RCC 7860 (cell line): Measurements from ENCODE around the gene HOXC9.
A peak's percentile ranks its signal among the peaks of the same experiment; 100 is the strongest.

Experiments
- DNase-seq: peaks from one replicate; pipeline ENCODE4 v3.0.0-alpha.2; 2015; ENCODE audit warnings: low spot score
- FAIRE-seq: peaks from 2 replicates; lab custom pipeline; 2012; peaks lifted over from hg19 to GRCh38; lab: Jason Lieb, UNC

The HOXC9 gene

DNA sequence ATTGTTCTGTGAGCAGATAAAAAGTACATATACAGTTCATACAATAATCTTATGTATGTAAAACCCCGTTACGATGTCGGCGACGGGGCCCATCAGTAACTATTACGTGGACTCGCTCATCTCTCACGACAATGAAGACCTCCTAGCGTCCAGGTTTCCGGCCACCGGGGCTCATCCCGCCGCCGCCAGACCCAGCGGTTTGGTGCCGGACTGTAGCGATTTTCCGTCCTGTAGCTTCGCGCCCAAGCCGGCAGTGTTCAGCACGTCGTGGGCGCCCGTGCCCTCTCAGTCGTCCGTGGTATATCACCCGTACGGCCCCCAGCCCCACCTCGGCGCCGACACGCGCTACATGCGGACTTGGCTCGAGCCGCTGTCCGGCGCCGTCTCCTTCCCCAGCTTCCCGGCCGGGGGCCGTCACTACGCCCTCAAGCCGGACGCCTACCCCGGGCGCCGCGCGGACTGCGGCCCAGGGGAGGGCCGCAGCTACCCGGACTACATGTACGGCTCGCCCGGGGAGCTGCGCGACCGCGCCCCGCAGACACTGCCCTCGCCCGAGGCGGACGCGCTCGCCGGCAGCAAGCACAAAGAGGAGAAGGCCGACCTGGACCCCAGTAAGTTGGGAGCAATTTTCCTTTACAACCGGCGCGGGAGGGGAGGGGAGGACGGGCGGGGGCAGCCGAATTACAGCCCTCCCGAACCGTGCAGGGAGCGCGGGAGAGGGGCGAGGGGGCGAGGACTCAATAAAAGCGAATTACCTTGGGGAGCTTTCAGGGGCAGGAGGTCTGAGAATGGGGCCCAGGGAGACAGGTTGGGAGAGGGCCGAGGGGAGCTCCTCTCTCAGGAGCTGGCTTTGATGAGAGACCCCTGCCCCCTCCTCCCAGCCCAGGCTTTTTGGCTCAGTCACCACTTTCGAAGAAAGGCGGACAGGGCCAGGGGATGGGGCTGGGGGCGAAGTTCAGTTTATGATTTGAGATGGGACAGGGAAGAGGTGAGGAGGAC is at the start of gene HOXC9:
TSS of gene HOXC9 (plus strand) at position 46 of the 999 bp plus-strand sequence. CDS start at position 74, 28 bp downstream.
- no peak for FAIRE-seq

DNA sequence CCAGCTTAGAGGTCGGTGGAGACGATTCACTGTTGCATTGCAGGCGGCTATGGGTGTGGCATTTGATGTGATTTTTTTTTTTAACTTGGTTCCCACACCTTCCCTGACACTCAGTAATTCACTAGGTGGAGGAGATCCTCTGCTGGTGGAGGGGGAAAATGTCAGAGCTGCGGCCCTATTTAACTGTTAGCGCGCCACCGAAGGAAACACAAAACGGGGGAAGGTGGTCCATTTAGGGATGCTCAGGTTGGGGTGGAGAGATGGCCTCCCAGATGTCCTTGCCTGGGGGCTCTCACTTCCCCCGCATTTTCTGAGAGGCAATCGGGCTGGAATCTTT is 49.6 kb upstream of the HOXC9 start:
- DNase-seq, result no peak
- no peak for FAIRE-seq

More for the DNA sequence above, at the start of gene HOXC9:
- DNase-seq, result peak; percentile 14

GRCh38 chr12:53950789-53951576 is 49.0 kb upstream of the HOXC9 start:
- DNase-seq, result no peak
- no peak for FAIRE-seq

DNA sequence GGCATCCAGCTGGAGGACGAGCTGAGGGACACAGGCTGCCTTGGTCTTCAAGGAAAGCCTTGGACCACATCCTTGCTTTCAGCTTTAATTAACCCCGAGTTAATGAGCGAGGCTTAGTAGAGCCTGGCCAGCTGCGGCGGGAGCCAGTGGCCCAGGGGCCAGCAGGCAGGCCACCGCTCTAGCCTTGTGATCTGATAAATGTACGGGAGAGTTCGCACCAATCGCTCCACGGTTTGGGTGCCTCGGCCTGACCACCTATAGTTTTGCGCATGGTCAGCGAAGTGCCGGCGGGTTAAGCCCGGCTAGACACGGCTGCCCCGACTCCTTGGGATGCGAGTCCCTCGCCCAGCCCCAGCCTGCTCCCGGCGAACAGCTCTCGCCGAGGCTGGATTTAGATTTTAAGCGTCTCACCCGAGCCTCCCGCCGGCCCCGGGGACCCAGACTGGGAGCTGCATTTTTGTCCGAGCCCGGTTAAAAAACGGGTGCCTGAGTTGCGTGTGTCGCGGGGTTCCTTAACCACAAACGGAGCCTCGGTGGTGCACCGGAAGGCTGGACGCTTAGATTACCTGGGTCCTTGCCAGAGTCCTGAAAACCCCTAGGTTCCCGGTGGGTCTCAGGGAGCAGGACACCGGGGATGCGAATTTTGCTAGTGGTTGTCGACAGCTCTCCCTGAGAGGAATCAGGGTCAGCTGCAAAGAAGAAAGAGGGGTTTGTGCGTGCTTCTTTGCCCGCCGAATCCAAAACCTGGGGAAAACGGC is 48.2 kb upstream of the HOXC9 start:
- FAIRE-seq, result no peak
- DNase-seq, result no peak

GRCh38 chr12:53952335-53952694 is 47.6 kb upstream of the HOXC9 start:
- FAIRE-seq (no peak), DNase-seq (no peak)

GRCh38 chr12:53952871-53953734 is 46.9 kb upstream of the HOXC9 start:
- DNase-seq, result no peak
- FAIRE-seq, result no peak

DNA sequence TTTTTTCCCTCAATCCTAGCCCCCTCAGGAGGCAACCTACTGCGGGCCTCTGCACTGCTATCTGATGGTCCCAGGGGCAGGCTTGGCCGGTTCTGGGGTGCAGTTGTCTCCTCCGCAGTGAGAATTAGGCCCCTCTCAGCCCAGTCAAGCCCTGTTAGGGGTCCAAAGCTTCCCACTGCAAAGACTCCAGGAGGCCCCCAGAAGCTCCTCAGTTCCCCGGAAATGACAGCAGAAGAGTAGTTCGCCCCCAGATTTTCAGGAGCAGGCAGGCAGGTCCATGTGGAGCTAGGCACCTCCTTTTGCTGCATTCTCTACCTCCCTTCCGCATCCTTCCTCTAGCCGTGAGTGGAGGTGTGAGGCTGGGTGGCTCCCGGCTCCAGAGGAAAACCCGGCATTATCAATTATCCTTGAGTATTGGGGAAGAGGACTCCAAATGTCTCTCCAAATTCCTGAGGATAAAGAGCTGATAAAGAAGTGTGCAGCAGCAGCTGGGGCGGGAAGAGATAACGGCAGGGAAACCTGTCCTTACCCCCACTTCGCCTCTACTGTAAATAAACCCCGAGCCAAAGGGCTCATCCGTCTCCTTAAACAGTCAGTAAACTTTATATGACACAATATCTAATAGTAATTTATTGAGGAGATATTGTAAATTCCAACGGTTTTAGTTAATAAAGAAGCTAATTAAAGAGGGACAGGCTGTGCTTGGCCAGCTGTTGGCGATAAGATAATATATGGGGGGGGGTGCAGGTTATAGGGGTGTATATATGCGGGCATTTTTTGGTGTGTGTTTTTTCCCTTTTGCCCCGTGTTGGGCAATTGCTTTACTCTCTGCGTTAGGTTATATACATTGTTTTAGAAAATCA is 45.9 kb upstream of the HOXC9 start:
- DNase-seq (no peak), FAIRE-seq (no peak)

DNA sequence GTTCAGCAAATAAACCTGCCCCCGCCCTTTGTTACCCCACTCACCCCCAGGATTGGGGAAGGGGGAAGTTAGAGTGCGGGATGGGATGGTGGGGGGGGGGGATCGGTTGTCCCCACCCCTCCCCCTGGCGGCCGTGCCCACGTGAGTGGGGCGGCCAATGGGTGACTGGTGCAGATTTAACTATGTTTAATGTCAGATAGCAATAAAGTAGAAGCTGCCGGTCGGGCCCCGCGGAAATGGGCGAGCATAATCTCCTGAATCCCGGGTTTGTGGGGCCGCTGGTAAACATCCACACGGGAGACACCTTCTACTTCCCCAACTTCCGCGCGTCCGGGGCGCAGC is 45.3 kb upstream of the HOXC9 start, which contains the start of gene HOXC12:
TSS of gene HOXC12 (plus strand) at position 210 of the 342 bp plus-strand sequence. CDS start at position 237, 27 bp downstream.
- FAIRE-seq (no peak), DNase-seq (no peak)

- no peak for DNase-seq
Observed at GRCh38 chr12:53955036-53955775, 44.8 kb upstream of the HOXC9 start.

DNA sequence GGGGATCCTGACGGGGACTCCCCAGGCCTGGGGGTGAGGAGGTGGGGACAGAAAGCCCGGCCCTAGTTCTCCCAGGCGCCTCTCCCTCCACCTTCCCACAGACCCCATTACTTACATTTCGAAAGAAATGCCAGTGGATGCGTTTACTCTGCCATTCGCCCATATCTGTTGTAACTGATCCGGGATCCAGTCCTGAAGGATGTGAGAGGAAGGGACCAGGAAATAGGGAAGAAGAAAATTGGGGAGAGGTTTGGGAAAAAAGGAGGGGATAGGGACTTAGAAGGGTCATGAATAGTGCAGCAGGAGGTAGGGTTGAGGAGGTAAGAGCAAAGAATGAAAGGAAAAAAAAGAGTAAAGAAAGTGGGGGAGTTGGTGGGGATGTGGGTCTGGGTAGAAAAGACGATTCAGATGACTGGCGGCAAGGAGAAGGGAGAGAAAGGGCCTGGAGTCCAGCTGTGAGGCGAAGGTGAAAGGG is 44.1 kb upstream of the HOXC9 start:
- no peak for FAIRE-seq

More at GRCh38 chr12:53955036-53955775, 44.8 kb upstream of the HOXC9 start:
- FAIRE-seq, result no peak

DNA sequence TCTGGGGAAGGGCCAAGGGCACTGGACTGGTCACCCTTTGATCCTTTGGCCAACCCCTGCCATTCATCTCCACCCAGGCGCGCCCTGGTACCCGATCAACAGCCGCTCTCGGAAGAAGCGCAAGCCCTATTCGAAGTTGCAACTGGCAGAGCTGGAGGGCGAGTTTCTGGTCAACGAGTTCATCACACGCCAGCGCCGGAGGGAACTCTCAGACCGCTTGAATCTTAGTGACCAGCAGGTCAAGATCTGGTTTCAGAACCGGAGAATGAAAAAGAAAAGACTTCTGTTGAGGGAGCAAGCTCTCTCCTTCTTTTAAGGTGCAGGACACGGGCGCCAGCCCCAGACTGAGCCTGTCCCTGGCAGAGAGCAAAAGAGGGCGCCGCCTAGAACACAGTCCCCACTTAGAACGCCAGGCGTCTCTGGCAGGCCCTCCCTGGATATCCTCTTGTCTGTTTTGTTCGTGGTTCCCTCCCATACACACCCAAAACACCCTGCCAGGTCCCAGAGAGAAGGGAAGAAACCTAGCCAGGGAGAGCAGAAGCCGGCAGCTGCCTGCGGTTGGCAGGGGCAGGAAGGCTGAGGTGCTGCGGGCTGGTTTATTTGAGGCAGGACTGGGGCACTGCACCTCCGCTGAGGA is 43.6 kb upstream of the HOXC9 start:
- FAIRE-seq (no peak), DNase-seq (no peak)

More for the DNA sequence above, 44.1 kb upstream of the HOXC9 start:
- no peak for DNase-seq

- FAIRE-seq (no peak), DNase-seq (no peak)
Observed at GRCh38 chr12:53956914-53957536, 42.9 kb upstream of the HOXC9 start.

GRCh38 chr12:53958128-53958527 is 41.8 kb upstream of the HOXC9 start:
- FAIRE-seq (no peak), DNase-seq (no peak)

GRCh38 chr12:53959314-53959713 is 40.6 kb upstream of the HOXC9 start:
- DNase-seq (no peak), FAIRE-seq (no peak)

DNA sequence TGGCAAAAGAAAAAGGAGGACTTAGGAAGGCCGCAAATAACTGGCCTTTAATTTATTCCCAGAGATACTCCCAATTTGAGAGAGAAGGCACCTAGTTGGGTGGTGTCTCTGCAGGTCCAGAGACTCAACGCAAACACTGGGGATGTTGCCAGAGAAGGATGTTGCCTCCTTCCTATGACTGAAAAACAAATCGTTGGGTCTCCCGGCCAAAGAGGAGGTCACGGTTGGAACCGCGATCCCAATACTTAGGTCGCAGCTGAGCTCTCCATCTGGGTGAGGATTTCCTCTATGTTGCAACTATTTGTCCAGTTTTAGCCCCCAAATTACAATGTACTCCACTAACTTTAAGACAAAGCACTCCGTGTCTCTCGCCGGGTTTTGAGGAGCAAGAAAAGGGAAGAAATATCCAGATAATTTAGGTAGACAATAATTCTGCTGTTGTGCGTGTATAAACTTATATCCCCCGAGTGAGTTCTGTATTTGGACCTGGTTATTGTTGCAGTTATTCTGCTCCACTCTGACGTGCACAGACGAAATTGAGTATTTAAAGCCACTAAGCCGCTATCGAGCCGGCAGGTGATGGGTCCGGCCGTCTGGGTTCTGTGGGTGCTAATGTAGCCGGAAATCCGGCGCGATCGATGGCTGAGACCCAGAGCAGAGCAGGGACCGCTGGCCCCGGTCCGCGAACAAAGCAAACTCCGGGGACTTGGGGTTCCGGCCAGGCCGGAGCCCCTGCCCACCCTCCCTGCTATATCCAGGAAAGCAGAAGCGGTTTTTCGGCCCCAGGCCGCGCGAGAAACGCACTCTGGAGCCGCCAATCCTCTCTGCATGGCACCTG is 39.6 kb upstream of the HOXC9 start:
- DNase-seq (no peak), FAIRE-seq (no peak)

- FAIRE-seq (no peak), DNase-seq (no peak)
Observed at GRCh38 chr12:53961025-53961761, 38.8 kb upstream of the HOXC9 start.
